GM23248 (cell line): ENCODE results near the gene CDC14A.

Experiments
- EZH2 ChIP-seq: fragments of 200-600 bp; sonication (generic); IDR thresholded peaks from 2 replicates; pipeline ENCODE4 v1.6.1; 2018; ENCODE audit warnings: antibody characterized with exemption, mild to moderate bottlenecking; ENCODE audit not compliant: insufficient read depth, poor library complexity, severe bottlenecking
- EZH2phosphoT487 ChIP-seq: fragments of 200-600 bp; sonication (generic); IDR thresholded peaks from 2 replicates; pipeline ENCODE4 v1.6.1; 2018; ENCODE audit warnings: antibody characterized with exemption, moderate library complexity, mild to moderate bottlenecking, low read depth; ENCODE audit not compliant: insufficient read depth

DNA sequence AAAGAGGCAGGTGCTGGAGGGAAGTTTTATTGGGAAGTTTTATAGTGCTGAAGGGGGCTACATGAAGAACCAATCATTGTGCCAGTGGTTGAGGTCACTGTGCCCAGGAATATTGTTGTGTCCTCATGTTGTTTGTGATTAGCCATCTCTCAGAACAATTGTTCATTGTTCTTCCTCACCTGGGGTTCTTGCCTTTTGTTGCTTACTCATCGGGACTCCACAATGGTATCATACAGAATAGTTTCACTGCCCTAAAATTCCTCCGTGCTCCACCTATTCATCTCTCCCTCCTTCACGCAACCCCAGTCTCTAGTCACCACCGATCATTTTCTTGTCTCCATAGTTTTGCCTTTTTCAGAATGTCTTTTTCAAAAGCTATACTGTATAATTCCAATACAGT is 38.9 kb upstream of the CDC14A start:
- TF ChIP-seq EZH2 = no peak
- TF ChIP-seq EZH2phosphoT487 = no peak
